H1 (cell line): ENCODE results near the gene FOXN3. TPM values are rescaled to one million over a fixed set of nuclear protein-coding genes. Genes with fewer than 3 reads are reported as not detected.

Experiments
- CBX5 ChIP-seq: fragments of 300-800, 300-1000 bp; sonication (generic); IDR thresholded peaks from 2 replicates; pipeline ENCODE4 v1.7.1; 2016; ENCODE audit warnings: antibody characterized with exemption, low read length, low read depth
- CBX8 ChIP-seq: fragments of 300-800, 300-1000 bp; sonication (generic); IDR thresholded peaks from 2 replicates; pipeline ENCODE4 v1.7.1; 2016; ENCODE audit warnings: low read depth, low read length, borderline replicate concordance
- MAFK ChIP-seq: IDR thresholded peaks from 2 replicates; pipeline ENCODE4 v1.6.1; 2012; ENCODE audit warnings: low read depth, mild to moderate bottlenecking, improper control_type of control experiment, low read length
- YY1 ChIP-seq: IDR thresholded peaks from 2 replicates; pipeline ENCODE4 v1.6.1; 2011; ENCODE audit warnings: low read depth, mild to moderate bottlenecking, low read length
- polyA plus RNA-seq, 7 experiments: library from polyadenylated mRNA; depleted of rRNA in 3 of 7; stranded (reverse) in 5 of 7; unstranded in 2 of 7; fragments of >200 nt in 5 of 7; fragments of 200-250 nt in 2 of 7; gene quantifications; 1 replicate in 5 of 7; 2 replicates in 1 of 7; 4 replicates in 1 of 7; pipeline versions ENCODE4 v1.2.1 to v1.2.3, GENCODE V29; 2011 to 2013; ENCODE audit warnings: missing spikeins in 2 of 7, mixed read lengths in 2 of 7
- total RNA-seq: library from RNA; stranded (reverse); fragmentation: NEBNext Ultra II Directional; extraction: Animal tissue kit (Norgen Biotek cat#: 25700); gene quantifications from 2 replicates; pipeline ENCODE4 v1.2.1, GENCODE V29; 2021
- TF ChIP-seq, protein P1 (sequence below): fragments of 300-600 bp; sonication (generic); IDR thresholded peaks from 2 replicates; pipeline ENCODE4 v1.7.1; 2012; ENCODE audit warnings: low read length, moderate library complexity, mild to moderate bottlenecking, inconsistent platforms; ENCODE audit not compliant: insufficient replicate concordance
- TF ChIP-seq, protein P2 (sequence below), 3 experiments: IDR thresholded peaks; 1 replicate in 2 of 3; 2 replicates in 1 of 3; pipeline versions ENCODE4 v1.5.1 to v1.6.1; 2011; ENCODE audit warnings: low read length in 3 of 3, mild to moderate bottlenecking in 3 of 3, inconsistent platforms in 2 of 3, low read depth in 1 of 3, moderate library complexity in 1 of 3; ENCODE audit not compliant: insufficient read depth in 1 of 3; ENCODE audit errors: control extremely low read depth in 1 of 3
- TF ChIP-seq, protein P3 (sequence below): IDR thresholded peaks from 2 replicates; pipeline ENCODE4 v1.6.1; 2011; ENCODE audit warnings: low read length, improper control_type of control experiment

FOXN3 gene
- total and polyA plus RNA-seq, 2 of the 8 experiments (the other 6 are each of a cell fraction or from before 2014, with no cell fraction given), result 52.6 to 178 TPM

DNA sequence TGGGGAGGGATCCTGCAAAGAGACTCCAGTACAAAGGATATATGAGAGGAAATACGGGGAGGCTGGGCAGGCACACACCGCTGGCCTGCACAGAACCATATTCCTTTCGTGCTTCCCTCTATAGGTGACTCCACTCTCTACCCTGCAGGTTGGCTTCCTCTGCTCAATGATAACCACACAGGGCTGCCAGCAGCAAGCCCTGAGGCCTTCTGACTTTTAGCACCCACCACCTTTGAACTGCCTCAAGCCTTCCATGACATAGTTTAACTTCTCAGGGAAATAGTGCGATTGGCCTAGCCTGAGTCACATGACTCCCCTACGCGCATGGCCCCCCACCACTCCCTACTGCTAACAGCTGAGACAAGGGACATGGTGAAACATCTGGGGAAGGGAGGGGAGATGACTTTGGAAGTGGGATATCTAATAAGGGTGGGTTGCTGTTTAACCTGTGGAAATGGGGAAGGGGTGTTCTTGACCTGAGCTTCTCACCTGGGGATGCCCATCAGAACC is 3.0 kb upstream of the FOXN3 start (continued):
- TF ChIP-seq, protein P1, sequence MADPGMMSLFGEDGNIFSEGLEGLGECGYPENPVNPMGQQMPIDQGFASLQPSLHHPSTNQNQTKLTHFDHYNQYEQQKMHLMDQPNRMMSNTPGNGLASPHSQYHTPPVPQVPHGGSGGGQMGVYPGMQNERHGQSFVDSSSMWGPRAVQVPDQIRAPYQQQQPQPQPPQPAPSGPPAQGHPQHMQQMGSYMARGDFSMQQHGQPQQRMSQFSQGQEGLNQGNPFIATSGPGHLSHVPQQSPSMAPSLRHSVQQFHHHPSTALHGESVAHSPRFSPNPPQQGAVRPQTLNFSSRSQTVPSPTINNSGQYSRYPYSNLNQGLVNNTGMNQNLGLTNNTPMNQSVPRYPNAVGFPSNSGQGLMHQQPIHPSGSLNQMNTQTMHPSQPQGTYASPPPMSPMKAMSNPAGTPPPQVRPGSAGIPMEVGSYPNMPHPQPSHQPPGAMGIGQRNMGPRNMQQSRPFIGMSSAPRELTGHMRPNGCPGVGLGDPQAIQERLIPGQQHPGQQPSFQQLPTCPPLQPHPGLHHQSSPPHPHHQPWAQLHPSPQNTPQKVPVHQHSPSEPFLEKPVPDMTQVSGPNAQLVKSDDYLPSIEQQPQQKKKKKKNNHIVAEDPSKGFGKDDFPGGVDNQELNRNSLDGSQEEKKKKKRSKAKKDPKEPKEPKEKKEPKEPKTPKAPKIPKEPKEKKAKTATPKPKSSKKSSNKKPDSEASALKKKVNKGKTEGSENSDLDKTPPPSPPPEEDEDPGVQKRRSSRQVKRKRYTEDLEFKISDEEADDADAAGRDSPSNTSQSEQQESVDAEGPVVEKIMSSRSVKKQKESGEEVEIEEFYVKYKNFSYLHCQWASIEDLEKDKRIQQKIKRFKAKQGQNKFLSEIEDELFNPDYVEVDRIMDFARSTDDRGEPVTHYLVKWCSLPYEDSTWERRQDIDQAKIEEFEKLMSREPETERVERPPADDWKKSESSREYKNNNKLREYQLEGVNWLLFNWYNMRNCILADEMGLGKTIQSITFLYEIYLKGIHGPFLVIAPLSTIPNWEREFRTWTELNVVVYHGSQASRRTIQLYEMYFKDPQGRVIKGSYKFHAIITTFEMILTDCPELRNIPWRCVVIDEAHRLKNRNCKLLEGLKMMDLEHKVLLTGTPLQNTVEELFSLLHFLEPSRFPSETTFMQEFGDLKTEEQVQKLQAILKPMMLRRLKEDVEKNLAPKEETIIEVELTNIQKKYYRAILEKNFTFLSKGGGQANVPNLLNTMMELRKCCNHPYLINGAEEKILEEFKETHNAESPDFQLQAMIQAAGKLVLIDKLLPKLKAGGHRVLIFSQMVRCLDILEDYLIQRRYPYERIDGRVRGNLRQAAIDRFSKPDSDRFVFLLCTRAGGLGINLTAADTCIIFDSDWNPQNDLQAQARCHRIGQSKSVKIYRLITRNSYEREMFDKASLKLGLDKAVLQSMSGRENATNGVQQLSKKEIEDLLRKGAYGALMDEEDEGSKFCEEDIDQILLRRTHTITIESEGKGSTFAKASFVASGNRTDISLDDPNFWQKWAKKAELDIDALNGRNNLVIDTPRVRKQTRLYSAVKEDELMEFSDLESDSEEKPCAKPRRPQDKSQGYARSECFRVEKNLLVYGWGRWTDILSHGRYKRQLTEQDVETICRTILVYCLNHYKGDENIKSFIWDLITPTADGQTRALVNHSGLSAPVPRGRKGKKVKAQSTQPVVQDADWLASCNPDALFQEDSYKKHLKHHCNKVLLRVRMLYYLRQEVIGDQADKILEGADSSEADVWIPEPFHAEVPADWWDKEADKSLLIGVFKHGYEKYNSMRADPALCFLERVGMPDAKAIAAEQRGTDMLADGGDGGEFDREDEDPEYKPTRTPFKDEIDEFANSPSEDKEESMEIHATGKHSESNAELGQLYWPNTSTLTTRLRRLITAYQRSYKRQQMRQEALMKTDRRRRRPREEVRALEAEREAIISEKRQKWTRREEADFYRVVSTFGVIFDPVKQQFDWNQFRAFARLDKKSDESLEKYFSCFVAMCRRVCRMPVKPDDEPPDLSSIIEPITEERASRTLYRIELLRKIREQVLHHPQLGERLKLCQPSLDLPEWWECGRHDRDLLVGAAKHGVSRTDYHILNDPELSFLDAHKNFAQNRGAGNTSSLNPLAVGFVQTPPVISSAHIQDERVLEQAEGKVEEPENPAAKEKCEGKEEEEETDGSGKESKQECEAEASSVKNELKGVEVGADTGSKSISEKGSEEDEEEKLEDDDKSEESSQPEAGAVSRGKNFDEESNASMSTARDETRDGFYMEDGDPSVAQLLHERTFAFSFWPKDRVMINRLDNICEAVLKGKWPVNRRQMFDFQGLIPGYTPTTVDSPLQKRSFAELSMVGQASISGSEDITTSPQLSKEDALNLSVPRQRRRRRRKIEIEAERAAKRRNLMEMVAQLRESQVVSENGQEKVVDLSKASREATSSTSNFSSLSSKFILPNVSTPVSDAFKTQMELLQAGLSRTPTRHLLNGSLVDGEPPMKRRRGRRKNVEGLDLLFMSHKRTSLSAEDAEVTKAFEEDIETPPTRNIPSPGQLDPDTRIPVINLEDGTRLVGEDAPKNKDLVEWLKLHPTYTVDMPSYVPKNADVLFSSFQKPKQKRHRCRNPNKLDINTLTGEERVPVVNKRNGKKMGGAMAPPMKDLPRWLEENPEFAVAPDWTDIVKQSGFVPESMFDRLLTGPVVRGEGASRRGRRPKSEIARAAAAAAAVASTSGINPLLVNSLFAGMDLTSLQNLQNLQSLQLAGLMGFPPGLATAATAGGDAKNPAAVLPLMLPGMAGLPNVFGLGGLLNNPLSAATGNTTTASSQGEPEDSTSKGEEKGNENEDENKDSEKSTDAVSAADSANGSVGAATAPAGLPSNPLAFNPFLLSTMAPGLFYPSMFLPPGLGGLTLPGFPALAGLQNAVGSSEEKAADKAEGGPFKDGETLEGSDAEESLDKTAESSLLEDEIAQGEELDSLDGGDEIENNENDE, result no peak
- TF ChIP-seq, protein P2, sequence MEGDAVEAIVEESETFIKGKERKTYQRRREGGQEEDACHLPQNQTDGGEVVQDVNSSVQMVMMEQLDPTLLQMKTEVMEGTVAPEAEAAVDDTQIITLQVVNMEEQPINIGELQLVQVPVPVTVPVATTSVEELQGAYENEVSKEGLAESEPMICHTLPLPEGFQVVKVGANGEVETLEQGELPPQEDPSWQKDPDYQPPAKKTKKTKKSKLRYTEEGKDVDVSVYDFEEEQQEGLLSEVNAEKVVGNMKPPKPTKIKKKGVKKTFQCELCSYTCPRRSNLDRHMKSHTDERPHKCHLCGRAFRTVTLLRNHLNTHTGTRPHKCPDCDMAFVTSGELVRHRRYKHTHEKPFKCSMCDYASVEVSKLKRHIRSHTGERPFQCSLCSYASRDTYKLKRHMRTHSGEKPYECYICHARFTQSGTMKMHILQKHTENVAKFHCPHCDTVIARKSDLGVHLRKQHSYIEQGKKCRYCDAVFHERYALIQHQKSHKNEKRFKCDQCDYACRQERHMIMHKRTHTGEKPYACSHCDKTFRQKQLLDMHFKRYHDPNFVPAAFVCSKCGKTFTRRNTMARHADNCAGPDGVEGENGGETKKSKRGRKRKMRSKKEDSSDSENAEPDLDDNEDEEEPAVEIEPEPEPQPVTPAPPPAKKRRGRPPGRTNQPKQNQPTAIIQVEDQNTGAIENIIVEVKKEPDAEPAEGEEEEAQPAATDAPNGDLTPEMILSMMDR (IDR thresholded peaks at IDR 0.05; ENCODE audit: control extremely low read depth in 1 of 3, insufficient read depth in 1 of 3, low read depth in 1 of 3, low read length in 3 of 3), result no peak
- no peak for TF ChIP-seq CBX5
- TF ChIP-seq YY1, result no peak
- no peak for TF ChIP-seq MAFK
- TF ChIP-seq CBX8, result no peak
- TF ChIP-seq, protein P3, sequence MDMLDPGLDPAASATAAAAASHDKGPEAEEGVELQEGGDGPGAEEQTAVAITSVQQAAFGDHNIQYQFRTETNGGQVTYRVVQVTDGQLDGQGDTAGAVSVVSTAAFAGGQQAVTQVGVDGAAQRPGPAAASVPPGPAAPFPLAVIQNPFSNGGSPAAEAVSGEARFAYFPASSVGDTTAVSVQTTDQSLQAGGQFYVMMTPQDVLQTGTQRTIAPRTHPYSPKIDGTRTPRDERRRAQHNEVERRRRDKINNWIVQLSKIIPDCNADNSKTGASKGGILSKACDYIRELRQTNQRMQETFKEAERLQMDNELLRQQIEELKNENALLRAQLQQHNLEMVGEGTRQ, result no peak
